ENCODE measurements around the gene TMEM185B. TPM values are rescaled to one million over a fixed set of nuclear protein-coding genes. Genes with fewer than 3 reads are reported as not detected.

Gene TMEM185B
- total and polyA plus RNA-seq, 8 donors: 1.5 to 47.8 (median 14.4) TPM

GRCh38 chr2:120209427-120210269 is 13.6 kb downstream of the TMEM185B start:
- Histone ChIP-seq H3K36me3 (no peaks in the 10 kb centered on the region), H3K27me3 (no peaks in the 10 kb centered on the region), H3K4me3 (no peak overlapping the region), H3K27ac (peak overlapping the region in 2 of 5 donors; percentile 29 to 35), H3K4me1 (no peaks in the 10 kb centered on the region), H3K9me3 (no peaks in the 10 kb centered on the region)
- DNase-seq: no peak
- 75 to 85% (median 82%) methylated on average over 9 to 12 of the region's 12 CpGs for WGBS, 5 donors
- intact Hi-C loops (cut with DNase I; ENCODE audit: low total_unique reads): no loop called here
- TF ChIP-seq POLR2AphosphoS5 (IDR thresholded peaks at IDR 0.05) (no peak), EP300 (IDR thresholded peaks at IDR 0.05) (no peak), POLR2A (IDR thresholded peaks at IDR 0.05) (no peak)
- TF ChIP-seq, protein P1, sequence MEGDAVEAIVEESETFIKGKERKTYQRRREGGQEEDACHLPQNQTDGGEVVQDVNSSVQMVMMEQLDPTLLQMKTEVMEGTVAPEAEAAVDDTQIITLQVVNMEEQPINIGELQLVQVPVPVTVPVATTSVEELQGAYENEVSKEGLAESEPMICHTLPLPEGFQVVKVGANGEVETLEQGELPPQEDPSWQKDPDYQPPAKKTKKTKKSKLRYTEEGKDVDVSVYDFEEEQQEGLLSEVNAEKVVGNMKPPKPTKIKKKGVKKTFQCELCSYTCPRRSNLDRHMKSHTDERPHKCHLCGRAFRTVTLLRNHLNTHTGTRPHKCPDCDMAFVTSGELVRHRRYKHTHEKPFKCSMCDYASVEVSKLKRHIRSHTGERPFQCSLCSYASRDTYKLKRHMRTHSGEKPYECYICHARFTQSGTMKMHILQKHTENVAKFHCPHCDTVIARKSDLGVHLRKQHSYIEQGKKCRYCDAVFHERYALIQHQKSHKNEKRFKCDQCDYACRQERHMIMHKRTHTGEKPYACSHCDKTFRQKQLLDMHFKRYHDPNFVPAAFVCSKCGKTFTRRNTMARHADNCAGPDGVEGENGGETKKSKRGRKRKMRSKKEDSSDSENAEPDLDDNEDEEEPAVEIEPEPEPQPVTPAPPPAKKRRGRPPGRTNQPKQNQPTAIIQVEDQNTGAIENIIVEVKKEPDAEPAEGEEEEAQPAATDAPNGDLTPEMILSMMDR (IDR thresholded peaks at IDR 0.05): no peak

DNA sequence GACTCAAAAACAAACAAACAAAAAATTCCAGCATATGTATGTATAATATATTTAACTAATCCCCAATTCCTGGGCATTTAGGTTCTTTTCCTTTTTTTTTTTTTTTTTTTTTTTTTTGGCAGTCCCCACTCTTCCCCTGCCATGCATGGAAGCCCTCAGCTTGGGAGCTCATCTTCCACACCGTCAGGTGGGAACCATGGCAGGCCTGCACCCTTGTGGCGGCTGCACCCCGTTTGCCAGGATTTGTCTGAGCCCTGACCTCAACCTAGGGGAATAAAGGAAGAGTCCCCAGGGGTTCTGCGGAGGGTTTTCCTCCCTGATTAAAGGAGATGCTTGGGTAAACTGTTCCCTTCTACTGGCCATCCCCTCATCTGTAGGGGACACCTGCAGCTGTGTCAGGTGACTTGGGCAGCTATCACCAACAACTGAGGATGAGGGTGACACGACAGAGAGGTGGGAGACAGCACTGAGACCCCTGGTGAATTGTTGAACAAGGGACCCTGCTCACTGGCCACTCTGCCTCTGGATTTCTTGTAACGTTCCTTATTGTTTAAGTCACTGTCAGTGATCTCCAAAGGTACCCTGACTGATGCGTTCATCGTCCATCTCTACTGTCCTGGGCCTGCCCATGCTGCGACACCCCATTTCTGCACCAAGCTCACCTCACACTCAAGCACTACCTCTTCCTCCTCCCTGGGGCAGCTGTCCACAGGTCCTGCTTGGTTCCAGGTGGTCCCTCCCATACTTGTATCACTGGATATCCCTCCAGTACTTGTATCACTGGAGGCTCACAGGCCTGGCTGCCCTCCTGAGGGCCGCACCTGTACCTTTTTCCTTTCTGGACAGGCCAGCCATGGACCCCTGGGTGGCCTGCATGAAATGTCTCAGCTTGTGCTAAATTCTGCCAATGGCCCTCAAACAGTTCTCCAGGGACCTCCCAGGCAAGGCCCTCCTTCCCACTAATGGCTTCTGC is 14.5 kb downstream of the TMEM185B start:
- Histone ChIP-seq H3K27ac (peak overlapping the region in 1 of 5 donors; percentile 35), H3K4me3 (no peak overlapping the region), H3K27me3 (no peaks in the 10 kb centered on the region), H3K4me1 (peaks cover 0 to 8% (median 0%) of the 10 kb centered on the region in 4 donors), H3K36me3 (no peaks in the 10 kb centered on the region), H3K9me3 (no peaks in the 10 kb centered on the region)
- TF ChIP-seq EP300 (IDR thresholded peaks at IDR 0.05): no peak
- no peak for TF ChIP-seq POLR2A (IDR thresholded peaks at IDR 0.05)
- no peak for TF ChIP-seq POLR2AphosphoS5 (IDR thresholded peaks at IDR 0.05)
- TF ChIP-seq, protein P1 (IDR thresholded peaks at IDR 0.05): no peak
- intact Hi-C loops (cut with DNase I; ENCODE audit: low total_unique reads): no loop called here
- 89 to 95% (median 91%) methylated on average over 9 to 10 of the region's 10 CpGs for WGBS, 5 donors
- no peak for DNase-seq

GRCh38 chr2:120206022-120206581 is 17.1 kb downstream of the TMEM185B start:
- no peaks in the 10 kb centered on the region for H3K36me3 ChIP-seq
- no peak overlapping the region for H3K4me3 ChIP-seq
- intact Hi-C loops (cut with DNase I; ENCODE audit: low total_unique reads): no loop called here
- no peak overlapping the region for H3K27ac ChIP-seq
- DNase-seq: no peak
- WGBS, 5 donors: 71 to 82% (median 74%) methylated on average over 2 to 8 of the region's 8 CpGs
- peaks cover 0 to 15% (median 0%) of the 10 kb centered on the region in 4 donors for H3K4me1 ChIP-seq
- H3K27me3 ChIP-seq: no peaks in the 10 kb centered on the region
- no peaks in the 10 kb centered on the region for H3K9me3 ChIP-seq
- TF ChIP-seq POLR2A (IDR thresholded peaks at IDR 0.05) (no peak), EP300 (IDR thresholded peaks at IDR 0.05) (no peak)
- TF ChIP-seq, protein P1 (IDR thresholded peaks at IDR 0.05): peak in 1 of 7 experiments; percentile 17
